HS-5 (cell line): ENCODE data around the gene ACOX3.

Experiments
- DNase-seq: peaks from one replicate; pipeline ENCODE4 v3.0.0-alpha.2; 2012; ENCODE audit warnings: low read depth

Gene ACOX3

DNA sequence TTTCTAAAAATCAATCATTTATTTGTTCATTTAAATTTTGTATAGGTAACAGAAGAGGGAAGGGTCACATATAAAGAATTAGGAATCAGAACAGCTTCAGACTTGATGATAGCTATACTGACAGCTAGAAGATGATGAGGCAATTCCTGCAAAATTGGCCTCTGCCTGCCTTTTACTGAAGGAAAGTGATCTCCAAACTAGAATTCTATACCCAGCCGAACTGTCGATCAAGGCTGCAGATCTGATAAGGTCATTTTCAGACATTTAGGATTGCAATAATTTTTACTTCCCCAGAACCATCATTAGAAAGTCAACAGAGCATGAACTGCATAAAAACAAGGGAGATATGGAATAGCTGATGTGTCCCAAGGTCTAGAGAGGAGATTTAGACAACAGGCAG lies 104.7 kb downstream of the ACOX3 start:
- no peak for DNase-seq

- no peak for DNase-seq
Measured at GRCh38 chr4:8334786-8335460, 105.6 kb downstream of the ACOX3 start.

DNA sequence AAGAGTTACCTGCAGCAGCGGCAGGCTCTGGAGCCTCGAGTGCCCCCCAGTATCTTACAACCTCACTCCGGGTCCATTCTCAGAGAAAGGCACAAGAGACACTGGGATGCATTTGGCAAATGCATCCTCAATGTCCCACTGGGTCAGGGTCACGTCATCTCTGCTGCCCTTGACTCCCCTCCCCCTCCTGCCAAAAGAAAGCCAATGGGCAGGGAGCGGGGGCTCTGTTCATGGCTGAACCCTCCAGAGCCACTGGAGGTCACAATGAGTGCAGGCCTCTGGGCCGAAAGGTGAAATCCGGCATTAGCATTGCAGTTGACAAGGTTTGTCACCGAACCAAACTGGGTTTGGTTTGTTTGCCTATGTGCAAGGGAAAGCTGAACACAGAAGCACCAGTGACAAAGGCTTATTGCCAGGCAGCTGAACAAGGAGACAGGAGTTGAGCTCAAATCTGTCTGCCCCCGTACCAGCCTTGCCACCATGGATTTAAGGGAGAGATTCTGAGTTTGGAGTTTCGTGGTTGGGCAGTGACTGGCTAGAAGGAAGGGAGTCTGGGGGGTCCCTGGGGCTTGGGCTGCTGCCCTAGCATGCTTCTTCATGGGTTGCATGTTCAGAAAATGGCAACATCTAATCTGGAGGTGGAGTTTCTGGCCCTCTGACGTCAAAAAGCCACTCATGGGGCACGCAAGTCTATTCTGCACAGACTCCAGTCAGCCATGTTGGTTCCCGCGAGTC lies 106.6 kb downstream of the ACOX3 start:
- DNase-seq: no peak

DNA sequence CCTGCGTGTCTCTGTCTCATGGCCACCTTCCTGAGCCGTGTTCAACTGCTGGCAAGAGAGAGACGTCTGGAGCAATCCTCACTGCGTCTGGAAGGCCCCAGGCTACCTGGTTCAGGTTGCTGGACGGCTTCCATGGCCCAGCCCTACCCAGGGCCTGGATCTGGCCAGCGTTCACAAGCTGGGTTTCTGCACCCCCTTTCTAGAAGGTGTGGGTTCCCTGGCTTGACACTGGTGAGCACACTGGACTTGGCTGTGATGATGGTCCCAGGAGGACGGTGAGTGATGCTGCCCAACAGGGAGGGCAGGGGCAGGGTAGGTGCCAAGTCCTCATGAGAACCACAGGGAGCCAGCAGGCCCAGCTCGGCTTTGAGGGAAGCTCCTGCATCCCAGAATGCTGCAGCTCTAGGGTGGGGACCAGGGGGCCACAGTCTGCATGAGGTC lies 107.6 kb downstream of the ACOX3 start:
- no peak for DNase-seq

- no peak for DNase-seq
Measured at GRCh38 chr4:8332038-8332857, 108.3 kb downstream of the ACOX3 start.

- no peak for DNase-seq
Measured at GRCh38 chr4:8331575-8331955, 109.0 kb downstream of the ACOX3 start.

DNA sequence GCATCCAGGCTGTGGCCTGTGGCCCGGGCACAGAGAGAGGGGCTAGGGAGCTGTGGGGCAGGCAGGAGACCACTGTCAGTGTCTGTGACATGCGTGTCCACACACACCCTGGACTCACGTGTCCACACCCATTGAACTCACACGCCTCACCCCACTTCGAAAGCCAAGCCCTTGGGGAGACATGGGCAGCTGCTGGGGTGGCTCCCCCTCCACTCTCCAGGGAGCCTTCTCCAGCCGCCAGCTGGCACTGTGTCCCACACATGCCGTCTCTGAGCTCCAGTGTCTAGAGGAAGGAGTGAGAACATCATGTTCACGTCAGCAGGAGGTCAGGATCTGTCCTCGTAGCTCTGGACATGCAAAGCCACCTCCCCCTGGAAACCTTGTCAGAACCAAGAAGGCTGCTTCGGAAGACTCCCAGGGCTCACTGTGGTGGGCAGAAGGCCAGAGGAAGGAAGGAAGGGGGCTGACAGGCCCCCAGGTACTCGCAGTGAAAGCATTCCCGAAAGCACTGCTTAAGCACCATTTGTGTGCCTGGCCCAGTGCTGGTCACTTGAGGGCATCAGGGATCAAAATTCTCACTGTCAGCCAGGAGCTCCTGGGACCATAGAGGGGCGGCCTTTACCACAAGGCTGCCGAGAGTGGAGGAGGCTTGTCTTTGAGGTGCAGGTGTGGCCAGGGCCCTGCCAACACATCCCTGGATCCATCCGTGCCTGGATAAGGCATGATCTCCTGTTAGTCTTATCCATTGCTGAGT lies 109.5 kb downstream of the ACOX3 start:
- no peak for DNase-seq

- DNase-seq: no peak
Measured at GRCh38 chr4:8329859-8330761, 110.4 kb downstream of the ACOX3 start.

GRCh38 chr4:8329560-8329858 lies 111.0 kb downstream of the ACOX3 start:
- DNase-seq: no peak

- DNase-seq: no peak
Measured at GRCh38 chr4:8328866-8329559, 111.5 kb downstream of the ACOX3 start.

DNA sequence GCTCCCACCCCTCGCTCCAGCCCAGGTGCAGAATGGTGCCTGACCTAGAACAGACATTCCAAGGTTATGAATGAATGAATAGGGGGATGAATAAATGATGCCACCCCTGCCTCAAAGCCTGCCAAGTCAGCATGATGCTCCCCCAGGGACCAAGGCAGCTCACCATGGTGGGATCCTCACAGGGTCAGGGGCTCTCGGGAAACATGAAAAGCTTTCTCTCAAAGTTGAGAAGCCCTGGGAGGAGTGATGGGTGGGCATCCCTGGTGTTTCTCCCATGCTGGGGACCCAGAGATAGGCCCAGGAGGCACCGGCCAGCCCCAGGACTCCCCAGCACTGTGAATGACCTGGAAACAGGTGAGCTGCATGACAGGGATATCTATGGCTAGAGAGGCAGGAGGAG lies 112.1 kb downstream of the ACOX3 start:
- no peak for DNase-seq

- no peak for DNase-seq
Measured at GRCh38 chr4:8326206-8326605, 114.3 kb downstream of the ACOX3 start.

- DNase-seq: no peak
Measured at GRCh38 chr4:8325291-8325973, 115.1 kb downstream of the ACOX3 start.

GRCh38 chr4:8324640-8325239 lies 115.8 kb downstream of the ACOX3 start:
- DNase-seq: no peak

GRCh38 chr4:8323947-8324555 lies 116.5 kb downstream of the ACOX3 start:
- no peak for DNase-seq

DNA sequence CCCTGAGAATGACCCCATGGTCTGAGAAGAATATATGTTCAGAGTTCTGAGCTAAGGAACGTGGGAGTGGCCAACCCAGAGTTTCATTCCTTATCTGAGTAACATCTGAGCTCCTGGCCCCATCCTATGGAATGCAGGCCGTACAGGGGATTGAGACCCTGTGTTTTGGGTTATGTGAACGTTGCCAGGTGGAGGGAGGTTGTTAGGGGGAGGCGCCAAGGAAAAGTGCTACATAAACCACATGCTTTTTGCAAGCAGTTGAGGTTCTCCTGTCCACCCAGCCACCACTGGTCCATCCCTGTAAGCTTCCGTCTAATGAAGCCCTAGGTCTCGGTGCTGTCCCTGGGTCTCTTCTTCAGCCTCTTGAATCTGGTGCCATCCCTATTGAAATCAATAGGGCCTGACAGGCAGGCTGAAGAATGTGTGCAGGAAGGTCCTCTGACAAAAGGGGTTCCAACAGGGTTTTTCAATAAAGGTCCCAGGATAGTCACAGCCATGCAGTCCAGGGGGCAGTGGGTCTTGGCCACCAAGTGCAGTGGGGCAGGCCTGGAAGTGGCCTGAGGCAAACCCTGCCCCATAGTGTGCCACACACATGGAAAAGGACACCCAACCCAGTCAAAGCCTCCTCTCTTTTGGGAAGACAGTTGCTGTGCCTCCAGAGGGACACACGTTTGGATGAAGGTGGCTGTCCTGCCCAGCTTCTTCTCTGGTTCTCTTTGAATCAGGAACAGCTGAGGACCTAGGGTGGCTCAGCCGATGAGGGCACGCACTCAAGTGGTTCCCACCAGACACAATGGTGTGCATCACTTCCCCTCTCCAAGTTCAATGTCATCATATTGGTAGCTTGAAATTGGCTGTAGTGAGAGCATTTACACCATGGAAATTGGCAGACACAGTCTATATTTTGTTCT lies 117.5 kb downstream of the ACOX3 start:
- DNase-seq: no peak

GRCh38 chr4:8321771-8322170 lies 118.8 kb downstream of the ACOX3 start:
- no peak for DNase-seq

DNA sequence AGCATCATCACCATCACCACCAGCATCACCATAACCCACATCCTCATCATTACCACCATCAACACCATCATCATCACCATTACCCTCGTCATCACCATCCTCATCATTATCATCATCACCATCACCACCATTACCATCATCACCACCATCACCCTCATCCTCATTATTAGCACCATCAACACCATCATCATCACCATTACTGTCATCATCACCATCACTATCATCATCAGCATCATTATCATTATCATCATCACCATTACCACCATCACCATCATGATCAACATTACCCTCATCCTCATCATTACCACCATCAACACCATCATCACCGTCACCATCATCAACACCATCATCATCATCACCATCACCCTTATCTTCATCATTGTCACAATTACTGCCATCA lies 119.3 kb downstream of the ACOX3 start:
- DNase-seq: no peak
